SH-SY5Y (cell line): ENCODE results near the gene URB2.

Source experiments
- GATA2 ChIP-seq: IDR thresholded peaks from 2 replicates; pipeline ENCODE4 v1.6.1; 2011; ENCODE audit warnings: mild to moderate bottlenecking, low read depth, low read length
- GATA3 ChIP-seq: IDR thresholded peaks from 2 replicates; pipeline ENCODE4 v1.6.1; 2011; ENCODE audit warnings: low read depth, mild to moderate bottlenecking, low read length, moderate library complexity

Gene URB2

DNA sequence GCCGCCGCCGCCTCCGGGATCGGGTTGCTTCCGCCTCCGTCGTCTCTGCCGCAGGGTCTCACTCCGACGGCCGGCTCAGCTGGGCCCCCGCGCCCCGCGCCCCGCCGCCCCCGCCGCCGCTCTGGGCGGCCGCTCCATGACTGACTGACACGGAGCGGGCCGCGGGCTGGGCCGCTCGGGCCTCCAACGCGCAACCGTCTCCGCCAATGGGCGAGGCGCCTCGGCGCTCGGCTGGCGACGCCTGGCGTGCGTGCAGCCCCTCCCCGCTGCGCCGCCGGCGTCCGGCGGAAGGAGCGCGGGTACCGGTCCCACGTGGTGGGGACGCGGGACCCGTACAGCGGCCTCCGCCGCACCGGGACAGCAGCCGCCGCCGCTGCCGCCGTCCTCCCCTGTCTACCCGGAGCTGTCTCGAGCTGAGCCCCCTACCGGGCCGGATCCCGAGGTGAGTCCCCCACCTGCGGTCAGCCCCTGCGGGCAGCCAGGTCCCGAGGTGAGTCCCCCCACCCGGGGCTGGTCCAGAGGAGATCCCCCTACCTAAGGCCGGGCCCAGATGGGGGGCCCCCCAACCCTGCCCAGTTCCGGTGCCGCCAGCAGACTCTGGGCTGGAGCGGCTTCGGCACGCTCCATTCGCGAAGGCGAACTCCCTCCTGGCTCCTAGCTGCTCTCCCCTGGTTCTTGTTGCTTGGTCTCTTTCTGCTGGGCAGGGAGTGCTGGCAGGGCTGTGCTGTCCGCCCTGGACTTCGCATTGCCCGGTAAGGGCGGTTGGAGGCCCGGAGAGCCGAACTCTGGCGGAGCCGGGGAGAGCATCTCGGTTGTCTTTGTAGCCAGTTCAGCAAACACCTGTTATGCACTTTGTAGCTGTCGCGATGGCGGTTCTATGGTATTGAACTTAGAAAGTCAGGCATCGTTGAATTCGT, at the start of gene URB2, which contains the start of gene TAF5L:
Gene URB2 (plus strand): TSS at position 333 of the 917 bp plus-strand sequence. CDS start 1,387 bp downstream, outside the sequence.
Gene TAF5L (minus strand): TSS at position 208 of the 917 bp plus-strand sequence. CDS start 11,640 bp downstream, outside the sequence.
- 0 out of 2 replicates have a peak, but pooled peaks have one; percentile 14 for TF ChIP-seq GATA2
- TF ChIP-seq GATA3 = no peak

- TF ChIP-seq GATA3 = no peak
- TF ChIP-seq GATA2 = peak; percentile 64
These were observed 47.6 kb upstream of the URB2 start for GRCh38 chr1:229578168-229579058.

DNA sequence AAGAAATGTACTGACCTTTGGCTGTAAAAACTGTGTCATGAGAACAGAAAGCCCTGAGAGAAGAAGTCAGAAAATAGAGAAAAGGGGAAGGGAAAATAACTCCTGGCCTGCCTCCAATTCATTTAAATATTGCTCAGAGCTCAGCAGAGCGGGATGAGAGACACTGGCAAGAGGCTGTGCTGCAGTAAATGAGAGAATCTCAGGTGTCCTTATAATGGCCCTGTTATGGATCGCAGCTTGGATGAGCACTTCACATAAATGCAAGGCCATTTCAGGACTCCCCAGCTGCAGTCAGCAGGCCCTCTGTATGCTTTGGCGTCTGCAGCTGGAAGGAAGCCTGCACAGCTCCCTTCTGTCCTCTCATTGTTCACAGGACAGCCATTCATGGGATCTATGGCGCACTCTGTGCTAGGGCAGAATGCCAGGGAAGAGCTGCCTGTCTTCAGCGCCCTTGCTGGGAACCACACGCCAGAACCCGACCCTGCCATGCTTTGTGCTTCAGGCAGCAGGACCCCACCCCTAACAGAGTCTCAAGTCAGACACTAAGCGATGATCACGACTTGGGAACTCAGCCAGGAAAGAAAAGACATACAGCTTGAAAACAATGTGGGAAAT, 46.9 kb upstream of the URB2 start:
- TF ChIP-seq GATA2 (no peak), GATA3 (no peak)

GRCh38 chr1:229581485-229581884, 44.6 kb upstream of the URB2 start:
- TF ChIP-seq GATA3 (no peak), GATA2 (no peak)

DNA sequence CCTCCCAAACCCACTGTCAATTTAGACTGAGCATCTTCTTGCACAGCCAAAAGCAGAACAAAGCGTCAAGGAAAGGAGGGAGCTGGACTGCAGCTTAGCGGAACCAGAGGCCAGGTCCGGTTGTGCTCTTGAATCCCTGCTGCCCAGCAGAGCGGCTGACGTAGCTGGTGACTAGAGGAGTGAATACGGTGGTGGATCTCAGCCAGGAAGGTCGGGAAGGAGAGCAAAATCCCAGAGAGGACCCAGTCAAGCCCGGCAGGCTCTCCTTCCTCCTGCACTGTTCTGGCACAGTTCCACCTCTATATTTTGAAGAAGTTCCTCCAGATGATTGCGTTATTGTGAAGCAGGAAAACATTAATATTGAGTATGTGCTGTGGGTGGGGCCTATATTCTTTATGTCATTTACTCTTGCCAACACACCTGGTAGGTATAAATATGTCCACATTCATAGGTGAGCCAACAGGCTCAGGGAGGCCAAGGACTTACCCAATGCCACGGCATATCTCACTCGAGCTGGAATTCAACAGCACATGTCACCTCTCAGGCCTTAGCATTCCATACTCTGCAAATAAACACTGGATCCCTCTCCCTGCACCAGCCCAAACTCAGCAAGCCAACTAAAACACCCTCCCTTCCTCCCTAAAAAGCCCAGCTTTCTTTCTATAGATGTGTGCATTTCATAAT, 43.9 kb upstream of the URB2 start:
- no peak for TF ChIP-seq GATA2
- TF ChIP-seq GATA3 = no peak

DNA sequence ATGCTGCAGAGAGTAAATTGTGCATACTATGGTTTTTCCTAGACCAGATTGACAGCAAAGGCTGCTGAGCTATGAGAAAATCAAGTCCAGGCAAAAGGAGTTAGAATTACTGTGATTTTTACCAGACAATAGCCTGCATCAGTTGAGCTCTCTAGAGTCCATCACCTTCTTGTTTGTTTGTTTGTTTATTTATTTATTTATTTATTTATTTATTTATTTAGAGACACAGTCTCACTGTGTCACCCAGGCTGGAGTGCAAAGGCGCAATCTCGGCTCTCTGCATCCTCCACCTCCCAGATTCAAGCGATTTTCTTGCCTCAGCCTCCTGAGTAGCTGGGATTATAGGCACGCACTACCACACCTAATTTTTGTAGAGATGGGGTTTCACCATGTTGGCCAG, 43.3 kb upstream of the URB2 start:
- TF ChIP-seq GATA3 (no peak), GATA2 (no peak)

- TF ChIP-seq GATA2 = no peak
- TF ChIP-seq GATA3 = no peak
These were observed 40.7 kb upstream of the URB2 start for GRCh38 chr1:229585338-229585737.

DNA sequence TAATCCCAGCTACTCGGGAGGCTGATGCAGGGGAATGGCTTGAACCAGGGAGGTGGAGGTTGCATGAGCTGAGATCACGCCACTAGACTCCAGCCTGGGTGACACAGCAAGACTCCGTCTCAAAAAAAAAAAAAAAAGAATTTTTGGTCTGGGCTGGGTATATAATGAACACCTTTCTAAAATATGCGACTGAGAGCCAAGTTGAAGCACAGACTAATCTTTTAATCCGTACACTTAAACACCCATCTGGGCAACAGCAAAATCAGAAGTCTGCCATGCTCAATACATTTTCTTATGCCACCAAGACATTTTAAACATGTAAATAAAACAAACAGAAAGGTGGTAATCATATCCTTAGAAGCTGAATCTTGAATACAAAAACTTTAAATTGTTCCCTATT, 35.9 kb upstream of the URB2 start:
- TF ChIP-seq GATA3 = no peak
- TF ChIP-seq GATA2 = no peak

DNA sequence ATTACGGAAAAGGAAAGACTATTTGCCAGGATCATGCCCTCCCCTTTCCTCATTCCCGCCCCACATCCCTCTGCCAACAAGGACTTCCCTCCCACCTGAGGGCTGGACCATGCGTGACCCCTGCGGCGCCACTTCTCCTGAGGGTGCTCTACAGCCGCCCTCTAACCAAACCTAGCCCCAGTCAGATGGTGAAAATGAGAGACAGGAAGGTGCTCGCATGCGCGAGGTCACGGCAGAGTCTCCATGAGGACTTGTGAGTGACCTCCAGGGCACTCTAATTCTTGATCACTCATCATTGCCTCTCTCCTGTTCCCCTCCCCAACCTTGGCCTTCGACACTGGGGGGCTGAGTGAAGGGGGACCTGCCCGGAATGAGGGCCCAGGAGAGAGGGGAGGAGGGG, 32.2 kb upstream of the URB2 start:
- TF ChIP-seq GATA3 (no peak), GATA2 (no peak)

DNA sequence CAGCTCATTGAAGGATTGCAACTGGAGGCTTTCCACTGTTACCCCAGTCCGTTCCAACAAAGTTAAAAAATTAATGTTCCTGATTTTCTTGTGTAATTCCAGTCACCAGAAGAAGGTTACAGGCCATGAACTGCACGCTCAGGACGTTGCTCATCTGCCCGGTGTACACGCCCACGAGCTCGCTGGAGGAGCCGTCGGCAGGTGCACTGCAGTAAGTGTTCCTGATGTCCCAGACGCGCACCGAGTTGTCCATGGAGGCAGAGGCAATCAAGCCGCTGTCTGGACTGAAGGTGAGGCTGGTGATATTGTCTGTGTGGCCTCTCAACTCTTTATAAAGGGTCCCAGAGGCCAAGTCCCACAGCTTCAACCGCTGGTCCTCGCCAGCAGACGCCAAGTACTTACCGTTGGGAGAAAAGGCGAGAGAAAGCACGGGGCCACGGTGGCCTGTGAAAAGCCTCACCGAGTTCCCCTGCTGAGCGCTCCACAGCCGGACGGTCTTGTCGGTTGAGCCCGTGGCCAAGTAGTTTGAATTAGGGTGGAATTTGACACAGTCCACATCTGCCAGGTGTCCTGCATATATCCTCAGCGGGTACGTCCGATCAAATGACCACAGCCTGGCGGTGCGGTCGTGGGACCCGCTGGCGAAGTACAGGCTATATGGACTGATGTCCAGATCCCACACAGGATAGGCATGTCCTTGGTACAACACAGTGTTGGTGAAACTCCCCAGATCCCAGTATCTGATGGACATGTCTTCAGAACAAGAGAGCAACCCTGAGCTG, 31.6 kb upstream of the URB2 start:
- TF ChIP-seq GATA3 (no peak), GATA2 (no peak)

DNA sequence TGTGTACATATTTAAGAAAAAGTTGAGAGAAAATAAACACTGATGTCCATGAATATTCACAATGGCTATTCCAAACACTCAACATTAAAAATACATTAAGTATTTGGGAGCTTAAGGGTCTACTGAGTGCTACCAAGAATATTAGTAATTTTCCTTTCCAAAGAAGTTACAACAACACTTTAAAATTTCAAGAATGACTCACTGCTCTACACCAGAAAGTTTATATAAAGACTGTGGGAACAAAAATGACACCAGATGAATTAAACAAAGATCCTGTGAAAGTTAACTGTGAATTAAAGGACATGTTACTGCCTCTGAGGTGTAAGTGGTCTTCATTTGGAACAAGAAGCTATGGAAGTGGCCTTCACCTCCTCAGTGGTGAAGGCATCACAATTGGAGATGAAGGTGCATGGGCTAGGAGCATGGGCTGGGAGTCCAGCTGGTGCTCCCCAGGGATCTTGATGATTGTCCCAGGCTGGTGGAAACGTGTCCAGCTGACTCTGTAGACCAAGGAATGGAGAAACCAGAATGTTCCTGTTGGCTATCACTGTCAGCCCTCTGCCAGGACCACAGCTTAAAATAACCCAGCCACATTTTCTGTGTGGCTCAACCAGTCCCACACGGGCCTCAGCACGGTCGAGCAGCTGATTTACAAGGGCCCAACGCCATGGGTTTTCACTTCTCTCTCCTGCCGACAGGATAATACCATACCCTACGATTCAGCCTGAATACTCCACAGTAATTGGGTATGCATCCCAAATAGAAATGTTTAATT, 28.9 kb upstream of the URB2 start:
- no peak for TF ChIP-seq GATA3
- no peak for TF ChIP-seq GATA2

DNA sequence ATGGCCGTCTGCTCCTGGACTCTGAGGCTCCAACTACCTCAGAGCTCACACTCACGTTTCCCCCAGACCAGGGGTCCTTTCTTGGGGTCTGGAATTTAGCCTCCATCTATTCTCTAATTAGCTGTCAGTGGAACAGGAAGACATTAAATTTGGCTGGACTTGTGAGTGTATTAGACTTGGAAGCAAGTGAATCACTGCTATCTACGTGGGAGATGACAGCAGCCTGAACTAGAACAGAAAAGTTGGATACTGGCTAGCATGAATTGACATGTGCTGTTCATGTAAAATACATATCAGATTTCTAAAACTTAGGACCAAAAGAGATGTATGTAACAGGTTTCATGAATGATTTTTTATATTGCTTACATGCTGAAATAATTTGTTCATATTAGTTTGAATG, 28.2 kb upstream of the URB2 start:
- TF ChIP-seq GATA3 (no peak), GATA2 (no peak)
